Erythroblast (primary cell): ENCODE measurements around the gene USP48.
"Not testable (repeated sequence)": the region's sequence is repeated elsewhere in the genome, so short reads cannot be mapped to it uniquely, and the experiment has no call there.

Experiments
- DNase-seq, 2 experiments: peaks; one replicate each; lab custom pipeline; 2025; lab: John Stamatoyannopoulos, UW
- GATA1 ChIP-seq: IDR thresholded peaks from 2 replicates; pipeline ENCODE4 v1.6.1; 2011; ENCODE audit warnings: low read depth, mild to moderate bottlenecking, control low read depth, low read length, moderate library complexity
- POLR2A ChIP-seq: IDR thresholded peaks from 2 replicates; pipeline ENCODE4 v1.6.1; 2011; ENCODE audit warnings: mild to moderate bottlenecking, low read length

USP48 gene, protein sequence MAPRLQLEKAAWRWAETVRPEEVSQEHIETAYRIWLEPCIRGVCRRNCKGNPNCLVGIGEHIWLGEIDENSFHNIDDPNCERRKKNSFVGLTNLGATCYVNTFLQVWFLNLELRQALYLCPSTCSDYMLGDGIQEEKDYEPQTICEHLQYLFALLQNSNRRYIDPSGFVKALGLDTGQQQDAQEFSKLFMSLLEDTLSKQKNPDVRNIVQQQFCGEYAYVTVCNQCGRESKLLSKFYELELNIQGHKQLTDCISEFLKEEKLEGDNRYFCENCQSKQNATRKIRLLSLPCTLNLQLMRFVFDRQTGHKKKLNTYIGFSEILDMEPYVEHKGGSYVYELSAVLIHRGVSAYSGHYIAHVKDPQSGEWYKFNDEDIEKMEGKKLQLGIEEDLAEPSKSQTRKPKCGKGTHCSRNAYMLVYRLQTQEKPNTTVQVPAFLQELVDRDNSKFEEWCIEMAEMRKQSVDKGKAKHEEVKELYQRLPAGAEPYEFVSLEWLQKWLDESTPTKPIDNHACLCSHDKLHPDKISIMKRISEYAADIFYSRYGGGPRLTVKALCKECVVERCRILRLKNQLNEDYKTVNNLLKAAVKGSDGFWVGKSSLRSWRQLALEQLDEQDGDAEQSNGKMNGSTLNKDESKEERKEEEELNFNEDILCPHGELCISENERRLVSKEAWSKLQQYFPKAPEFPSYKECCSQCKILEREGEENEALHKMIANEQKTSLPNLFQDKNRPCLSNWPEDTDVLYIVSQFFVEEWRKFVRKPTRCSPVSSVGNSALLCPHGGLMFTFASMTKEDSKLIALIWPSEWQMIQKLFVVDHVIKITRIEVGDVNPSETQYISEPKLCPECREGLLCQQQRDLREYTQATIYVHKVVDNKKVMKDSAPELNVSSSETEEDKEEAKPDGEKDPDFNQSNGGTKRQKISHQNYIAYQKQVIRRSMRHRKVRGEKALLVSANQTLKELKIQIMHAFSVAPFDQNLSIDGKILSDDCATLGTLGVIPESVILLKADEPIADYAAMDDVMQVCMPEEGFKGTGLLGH

DNA sequence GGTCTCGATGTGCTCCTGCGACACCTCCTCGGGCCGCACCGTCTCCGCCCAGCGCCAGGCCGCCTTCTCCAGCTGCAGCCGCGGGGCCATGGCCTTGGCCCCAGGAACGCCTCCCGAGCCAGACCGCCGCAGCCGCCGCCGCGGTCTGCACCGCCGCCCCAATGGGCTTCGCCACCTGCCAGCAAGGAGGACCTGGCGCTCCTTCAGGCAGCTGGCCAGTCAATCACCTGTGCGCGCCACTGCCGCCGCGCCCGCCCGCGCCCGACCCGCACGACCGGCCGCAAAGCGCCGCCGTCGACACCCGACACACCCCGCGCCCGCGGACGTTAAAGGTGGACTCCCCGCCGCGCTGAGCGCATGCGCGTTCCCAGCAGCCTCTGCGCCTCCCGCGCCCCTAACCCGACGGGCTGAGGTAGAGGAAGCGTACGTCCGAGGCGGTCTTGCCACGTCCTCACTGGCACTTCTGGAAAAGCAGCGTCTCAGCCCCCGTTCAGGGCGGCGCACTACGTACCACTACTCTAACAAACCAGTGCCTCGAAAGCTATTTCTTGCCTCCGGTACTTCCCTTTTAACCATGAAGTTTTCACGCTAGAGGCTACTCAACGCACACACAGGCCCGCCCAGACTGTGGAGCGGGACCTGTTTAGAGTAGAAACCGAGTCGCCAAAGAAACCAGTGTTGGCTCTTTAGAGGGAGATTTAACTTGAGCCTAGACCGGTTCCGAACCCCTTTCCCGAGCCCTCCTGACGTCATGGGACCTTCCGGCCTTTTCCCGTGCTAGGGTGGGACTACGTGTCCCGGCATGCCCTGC lies at the start of gene USP48:
Gene USP48, minus strand, starts transcription at position 282 of the 811 bp plus-strand sequence. Its CDS starts 192 bp downstream, at position 90.
- DNase-seq: peak; percentile 98 to 99

DNA sequence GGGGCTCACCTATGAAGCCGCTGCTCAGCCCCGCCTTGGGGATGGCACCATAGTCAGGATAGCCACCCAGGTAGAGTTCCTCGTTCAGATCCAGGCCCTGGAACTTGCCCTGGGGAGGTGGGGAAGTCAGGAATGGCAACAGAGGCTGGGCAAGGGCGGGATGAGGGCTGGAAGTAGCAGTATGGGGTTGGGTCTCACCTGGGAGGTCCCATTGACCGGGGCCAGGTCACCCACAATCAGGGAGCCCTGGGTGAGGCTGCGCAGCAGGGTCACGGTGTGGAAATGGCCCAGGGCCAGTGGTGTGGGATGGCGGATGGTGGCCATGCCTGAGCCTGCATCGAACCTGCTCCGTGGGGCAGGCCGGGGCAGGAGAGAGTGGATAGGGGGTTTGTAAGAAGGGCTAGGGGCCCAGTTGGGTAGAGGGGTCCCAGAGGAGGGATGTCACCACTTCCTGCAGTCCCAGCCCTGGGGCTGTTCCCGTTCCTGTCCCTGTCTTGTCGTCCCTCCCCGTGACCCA lies 48.6 kb upstream of the USP48 start:
- DNase-seq: no peak
- TF ChIP-seq GATA1: no peak
- no peak for TF ChIP-seq POLR2A

More for the DNA sequence above, at the start of gene USP48:
- TF ChIP-seq GATA1: no peak
- peak; percentile 100 for TF ChIP-seq POLR2A

DNA sequence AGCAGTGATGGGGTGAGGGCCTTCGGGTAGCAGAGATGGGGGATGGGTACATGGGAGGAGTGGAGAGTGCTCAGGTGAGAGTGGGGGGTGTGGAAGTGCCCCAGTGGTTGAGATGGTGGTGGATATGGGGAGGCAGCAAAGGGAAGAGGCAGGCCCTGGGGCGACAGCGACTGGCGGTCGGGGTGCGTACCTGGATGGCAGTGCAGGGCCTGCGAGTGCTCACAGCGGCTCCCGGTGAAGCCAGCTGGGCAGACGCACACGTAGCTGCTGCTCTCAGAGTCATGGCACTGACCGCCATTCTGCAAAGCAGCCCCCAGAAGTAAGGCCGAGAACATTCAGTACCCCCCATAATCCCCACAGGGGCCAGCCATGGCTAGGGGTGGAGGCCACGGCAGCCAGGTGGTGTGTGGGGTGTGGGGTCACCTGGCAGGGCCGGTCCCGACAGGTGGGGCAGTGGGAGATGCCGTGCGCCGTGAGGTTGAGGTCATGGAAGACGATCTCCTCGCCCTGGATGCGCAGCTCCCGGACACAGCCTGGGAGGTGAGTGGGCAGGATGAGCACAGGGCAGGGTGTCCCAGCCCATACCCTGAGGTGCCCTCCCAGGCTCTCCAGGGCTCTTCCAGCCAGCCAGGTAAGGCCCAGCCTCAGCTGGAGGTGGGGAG lies 48.0 kb upstream of the USP48 start:
- TF ChIP-seq GATA1 (no peak), POLR2A (no peak)
- DNase-seq: no peak

DNA sequence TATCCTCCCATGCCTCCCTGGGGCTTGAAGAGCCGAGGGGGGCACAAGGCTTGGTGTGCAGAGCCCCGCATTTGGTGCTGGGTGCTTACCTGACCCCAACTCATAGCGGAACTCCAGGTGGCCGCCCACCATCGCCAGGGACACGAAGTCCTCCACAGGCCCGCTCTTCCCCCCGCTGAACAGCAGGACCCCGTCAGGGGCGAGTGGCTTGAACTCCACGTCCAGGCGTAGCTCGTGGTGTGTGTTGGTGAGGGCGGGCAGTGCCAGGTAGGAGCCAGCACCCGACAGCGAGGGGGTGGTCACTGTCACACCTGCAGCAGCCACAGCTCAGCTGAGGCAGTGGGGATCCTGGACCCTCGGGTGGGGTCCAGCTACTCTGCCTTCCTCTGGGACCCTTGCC lies 46.3 kb upstream of the USP48 start:
- no peak for DNase-seq
- TF ChIP-seq GATA1: no peak
- no peak for TF ChIP-seq POLR2A

DNA sequence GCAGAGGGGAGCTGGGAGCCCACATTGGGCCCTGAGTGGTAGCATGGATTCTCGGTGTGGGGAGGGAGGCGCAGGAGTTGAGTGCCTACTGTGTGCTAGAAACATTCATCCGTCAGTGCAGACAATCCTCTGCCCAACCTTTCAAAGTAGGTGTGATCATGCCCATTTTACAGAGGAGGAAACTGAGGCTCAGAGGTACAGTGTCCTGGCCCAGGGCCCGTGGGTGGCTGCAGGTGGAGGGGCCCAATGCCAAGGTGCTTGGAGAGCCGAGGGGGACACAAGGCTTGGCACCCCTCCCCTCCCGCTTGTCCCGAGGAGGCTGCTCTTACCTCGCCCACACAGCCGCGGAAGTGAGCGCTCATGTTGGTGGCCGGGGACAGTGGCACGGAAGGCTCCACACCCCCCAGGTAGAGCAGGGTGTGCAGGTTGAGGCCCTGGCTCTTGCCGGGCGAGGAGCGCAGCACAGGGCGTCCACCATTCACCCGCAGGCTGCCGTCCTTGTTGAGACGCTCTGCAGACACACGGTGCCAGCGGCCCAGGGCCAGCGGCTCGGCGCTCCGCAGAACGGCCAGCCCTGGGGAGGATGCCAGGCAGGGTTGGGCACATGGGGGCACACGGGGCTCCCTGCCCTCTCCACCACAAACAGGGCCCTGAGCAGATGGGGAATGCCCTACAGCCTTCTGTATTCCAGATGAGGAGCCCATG lies 45.7 kb upstream of the USP48 start:
- no peak for DNase-seq
- TF ChIP-seq GATA1 (no peak), POLR2A (no peak)

DNA sequence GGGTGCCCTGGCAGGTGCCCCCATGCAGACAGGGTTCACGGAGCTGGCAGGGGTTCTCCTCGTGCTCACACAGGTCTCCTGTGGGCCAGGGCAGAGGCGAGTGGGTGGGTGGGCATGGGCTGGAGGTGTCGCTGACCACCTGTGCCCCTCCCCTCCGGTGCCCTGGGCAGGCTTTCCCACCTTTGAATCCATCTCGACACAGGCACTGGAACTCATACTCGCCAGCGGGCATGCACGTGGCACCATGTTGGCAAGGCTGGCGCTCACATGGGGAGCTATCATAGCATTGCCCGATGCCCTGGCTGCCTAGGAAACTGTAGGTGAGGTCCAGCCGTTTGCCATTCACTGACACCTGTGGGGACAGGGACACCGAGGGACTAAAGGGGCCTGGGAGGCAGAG lies 45.1 kb upstream of the USP48 start:
- TF ChIP-seq POLR2A (no peak), GATA1 (no peak)
- DNase-seq: no peak

DNA sequence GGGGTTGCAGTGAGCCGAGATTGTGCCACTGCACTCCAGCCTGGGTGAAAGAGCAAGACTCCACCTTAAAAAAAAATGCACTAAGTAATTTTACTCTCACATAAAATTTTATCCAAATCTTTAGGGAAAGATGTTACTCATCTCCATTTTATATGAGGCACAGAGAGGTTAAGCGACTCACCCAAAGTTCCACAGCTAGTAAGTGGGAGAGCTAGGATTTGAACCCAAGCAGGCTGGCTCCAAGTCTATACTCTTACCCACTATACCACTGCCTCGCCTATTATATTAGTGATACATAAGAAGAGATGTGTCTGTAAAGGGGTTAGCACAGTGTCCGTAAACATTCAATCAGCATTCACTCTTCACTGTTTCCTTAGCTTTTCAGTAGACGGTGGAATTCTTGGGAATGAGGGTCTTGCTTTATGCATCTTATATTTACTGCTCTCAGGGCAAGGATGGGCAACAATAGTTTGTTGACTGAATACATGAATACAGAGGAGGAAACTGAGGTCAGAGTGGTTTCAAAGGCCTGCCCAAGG lies 44.3 kb upstream of the USP48 start:
- no peak for DNase-seq

DNA sequence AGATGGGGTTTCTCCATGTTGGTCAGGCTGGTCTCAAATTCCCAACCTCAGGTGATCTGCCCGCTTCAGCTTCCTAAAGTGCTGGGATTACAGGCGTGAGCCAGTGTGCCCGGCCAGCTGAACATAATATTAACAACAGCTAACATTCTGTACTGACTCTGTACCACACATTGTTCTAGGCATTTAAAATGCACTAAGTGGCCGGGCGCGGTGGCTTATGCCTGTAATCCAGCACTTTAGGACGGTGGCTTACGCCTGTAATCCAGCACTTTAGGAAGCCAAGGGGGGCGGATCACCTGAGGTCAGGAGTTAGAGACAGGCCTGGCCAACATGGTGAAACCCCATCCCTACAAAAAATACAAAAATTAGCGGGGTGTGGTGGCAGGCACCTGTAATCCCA lies 43.7 kb upstream of the USP48 start:
- DNase-seq: not testable (repeated sequence)

More for the DNA sequence above, 44.3 kb upstream of the USP48 start:
- no peak for TF ChIP-seq POLR2A
- no peak for TF ChIP-seq GATA1

DNA sequence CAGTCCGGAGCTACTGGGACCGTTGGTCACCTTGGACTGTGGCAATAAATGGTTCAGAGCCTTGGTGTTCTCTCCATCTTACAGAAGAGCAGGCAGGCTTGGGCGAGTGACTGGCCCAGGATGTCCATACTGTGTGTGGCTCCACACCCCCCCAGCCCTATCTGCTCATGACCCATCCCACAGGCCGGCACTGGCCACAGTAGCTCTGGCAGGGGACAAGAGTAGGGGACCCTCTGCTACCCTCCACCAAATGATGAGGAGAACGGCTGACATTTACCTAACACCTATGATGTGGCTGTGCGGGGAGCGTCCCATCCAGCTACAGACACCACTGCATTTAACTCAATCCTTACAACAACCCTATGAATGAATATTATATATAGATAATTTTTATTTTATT lies 42.4 kb upstream of the USP48 start:
- DNase-seq: no peak
- TF ChIP-seq GATA1: no peak
- no peak for TF ChIP-seq POLR2A

DNA sequence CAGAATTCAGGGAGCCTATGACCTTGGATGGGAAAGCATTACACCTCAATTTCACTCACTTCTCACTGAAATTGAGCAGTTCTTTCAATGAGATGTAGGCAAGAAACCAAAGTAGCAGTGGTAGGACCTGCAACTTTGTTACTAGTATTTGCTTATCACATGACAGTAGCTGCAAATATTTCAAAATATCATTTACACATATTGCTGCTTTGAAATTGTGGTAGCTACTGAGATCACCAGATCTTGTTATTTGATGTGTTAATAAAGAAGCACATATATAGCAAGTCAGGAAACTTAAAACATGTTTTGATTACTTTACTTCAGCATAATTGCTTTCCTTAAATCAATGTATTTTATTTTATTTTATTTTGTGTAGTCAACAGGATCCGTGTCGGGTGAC lies 42.0 kb upstream of the USP48 start:
- DNase-seq: no peak
- TF ChIP-seq POLR2A: no peak
- TF ChIP-seq GATA1: no peak

DNA sequence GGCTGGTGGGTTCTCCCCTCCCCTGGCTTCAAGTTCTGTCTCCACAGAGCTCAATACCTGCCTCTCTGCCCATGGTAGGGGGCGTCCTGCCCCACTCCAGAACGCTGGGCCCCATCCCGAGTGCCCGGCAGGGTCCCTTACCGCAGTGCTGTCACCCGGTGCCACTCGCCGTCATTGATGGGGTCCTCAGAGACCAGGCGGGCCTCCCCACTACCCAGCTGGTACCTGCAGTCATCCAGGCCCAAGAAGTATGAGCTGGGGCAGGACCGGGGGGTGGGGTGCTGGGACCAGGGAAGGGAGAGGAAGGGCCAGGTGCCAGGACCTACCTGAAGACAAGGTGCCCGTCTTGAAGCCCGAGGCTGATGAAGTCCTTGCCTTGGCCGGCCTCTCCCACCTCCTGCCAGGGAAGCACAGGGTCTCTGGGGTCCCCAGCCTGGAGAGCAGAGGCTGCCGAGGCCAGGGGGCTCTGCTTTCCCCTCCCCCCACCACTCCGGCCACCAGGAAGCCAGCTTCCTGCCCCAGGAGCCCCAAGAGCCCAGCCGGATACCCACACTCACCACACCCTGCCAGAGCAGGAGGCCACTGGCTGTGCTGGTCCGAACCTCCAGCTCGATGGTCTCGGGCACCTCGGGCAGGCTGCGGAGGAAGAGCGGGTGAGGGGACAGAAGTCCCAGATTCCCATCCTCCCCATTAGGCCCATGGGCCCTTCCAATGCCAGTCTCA lies 41.2 kb upstream of the USP48 start:
- TF ChIP-seq POLR2A: no peak
- no peak for DNase-seq
